Suprapubic skin (tissue), 4 donors: ENCODE measurements around the gene KCNJ1.

Source experiments
- EP300 ChIP-seq: sonication (generic); formaldehyde crosslinking; IDR thresholded peaks from one replicate; pipeline ENCODE4 v1.6.1; 2017; ENCODE audit warnings: antibody characterized with exemption
- POLR2A ChIP-seq, 2 donors: fragments of 450-650 bp; IDR thresholded peaks; one replicate each; pipeline ENCODE4 v1.6.1; 2017; ENCODE audit warnings: antibody characterized with exemption in 2 of 2, mild to moderate bottlenecking in 2 of 2, moderate library complexity in 2 of 2
- POLR2AphosphoS5 ChIP-seq, 3 donors: sonication (generic); formaldehyde crosslinking; IDR thresholded peaks; one replicate each; pipeline ENCODE4 v1.6.1; 2017; ENCODE audit warnings: antibody characterized with exemption in 3 of 3
- TF ChIP-seq, protein P1 (sequence below), 2 donors: fragments of 200-600 bp in 1 of 2; fragments of 450-650 bp in 1 of 2; sonication (generic) in 1 of 2; IDR thresholded peaks; one replicate each; pipeline ENCODE4 v1.5.1; 2016 to 2019; ENCODE audit warnings: antibody characterized with exemption in 2 of 2, mild to moderate bottlenecking in 1 of 2, moderate library complexity in 1 of 2

DNA sequence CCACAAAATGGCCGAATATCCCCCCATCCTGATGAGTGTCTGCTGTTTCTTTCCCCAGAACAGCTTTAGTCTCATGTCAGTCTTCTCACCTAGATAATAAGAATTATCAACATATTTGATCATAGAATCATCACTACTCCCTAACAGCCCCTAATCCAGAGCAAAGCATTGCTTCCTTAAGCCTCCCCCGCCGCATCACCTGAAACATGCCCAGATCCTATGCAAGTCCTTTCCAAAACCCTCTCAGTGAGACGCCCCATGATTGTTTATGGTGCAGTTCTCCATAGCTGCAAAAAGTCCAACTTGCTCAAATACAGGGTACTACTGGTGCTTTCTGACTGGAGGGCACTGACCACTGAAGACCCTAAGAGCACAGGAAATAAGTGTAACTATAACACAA is 20.1 kb downstream of the KCNJ1 start:
- TF ChIP-seq, protein P1, sequence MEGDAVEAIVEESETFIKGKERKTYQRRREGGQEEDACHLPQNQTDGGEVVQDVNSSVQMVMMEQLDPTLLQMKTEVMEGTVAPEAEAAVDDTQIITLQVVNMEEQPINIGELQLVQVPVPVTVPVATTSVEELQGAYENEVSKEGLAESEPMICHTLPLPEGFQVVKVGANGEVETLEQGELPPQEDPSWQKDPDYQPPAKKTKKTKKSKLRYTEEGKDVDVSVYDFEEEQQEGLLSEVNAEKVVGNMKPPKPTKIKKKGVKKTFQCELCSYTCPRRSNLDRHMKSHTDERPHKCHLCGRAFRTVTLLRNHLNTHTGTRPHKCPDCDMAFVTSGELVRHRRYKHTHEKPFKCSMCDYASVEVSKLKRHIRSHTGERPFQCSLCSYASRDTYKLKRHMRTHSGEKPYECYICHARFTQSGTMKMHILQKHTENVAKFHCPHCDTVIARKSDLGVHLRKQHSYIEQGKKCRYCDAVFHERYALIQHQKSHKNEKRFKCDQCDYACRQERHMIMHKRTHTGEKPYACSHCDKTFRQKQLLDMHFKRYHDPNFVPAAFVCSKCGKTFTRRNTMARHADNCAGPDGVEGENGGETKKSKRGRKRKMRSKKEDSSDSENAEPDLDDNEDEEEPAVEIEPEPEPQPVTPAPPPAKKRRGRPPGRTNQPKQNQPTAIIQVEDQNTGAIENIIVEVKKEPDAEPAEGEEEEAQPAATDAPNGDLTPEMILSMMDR (IDR thresholded peaks at IDR 0.05) = no peak
- TF ChIP-seq POLR2A (IDR thresholded peaks at IDR 0.05) (no peak), POLR2AphosphoS5 (IDR thresholded peaks at IDR 0.05) (no peak), EP300 (no peak)
